Measurements from ENCODE around the gene ZNF236.

ZNF236 gene

DNA sequence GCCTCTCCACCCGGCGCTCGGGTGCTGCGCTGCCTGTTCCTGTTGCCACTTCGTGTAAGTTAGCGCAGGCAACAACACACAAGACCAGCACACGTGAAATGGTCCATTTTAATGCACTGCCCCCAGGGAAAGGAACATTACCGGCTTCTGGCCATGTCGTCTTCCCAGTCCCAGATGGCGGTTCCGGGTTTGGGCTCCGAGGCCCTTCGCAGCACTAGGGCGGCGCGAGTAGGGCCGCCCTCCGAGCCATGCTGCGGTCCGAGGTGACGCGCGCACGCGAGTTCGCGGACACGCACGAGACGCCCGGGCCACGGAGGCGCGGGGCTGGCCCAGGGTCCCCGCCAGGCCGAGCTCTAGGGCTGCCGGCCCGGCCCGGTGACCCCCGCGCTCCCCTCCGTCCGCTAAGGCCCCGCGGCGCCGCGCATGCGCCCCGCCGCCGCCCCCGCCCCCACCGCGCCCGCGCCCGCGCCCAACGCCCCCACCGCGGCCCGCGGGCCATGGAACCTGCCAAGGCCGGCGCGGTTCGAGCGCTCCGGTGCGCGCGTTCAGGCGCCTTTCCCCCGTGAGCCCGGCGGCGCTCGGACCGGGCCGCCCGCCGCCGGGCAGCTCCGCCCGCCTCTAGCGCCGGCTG lies 367 bp upstream of the ZNF236 start:
- DNase-seq: peak; percentile 74

DNA sequence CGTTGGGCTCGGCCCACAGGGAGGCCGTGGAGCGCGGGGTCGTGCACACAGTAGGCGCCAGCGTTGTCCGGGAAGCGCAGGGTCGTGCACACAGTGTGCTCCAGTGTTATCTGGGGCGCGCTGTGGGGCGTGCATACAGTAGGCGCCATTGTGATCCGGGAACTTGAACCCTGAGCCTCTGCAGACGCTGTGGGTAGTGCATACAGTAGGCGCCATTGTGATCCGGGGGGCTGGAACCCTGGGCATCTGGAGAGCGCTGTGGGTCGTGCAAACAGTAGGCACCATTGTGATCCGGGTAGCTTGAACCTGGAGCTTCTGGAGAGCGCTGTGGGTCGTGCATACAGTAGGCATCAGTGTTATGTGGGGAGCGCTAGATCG lies 793 bp downstream of the ZNF236 start:
- DNase-seq: no peak

DNA sequence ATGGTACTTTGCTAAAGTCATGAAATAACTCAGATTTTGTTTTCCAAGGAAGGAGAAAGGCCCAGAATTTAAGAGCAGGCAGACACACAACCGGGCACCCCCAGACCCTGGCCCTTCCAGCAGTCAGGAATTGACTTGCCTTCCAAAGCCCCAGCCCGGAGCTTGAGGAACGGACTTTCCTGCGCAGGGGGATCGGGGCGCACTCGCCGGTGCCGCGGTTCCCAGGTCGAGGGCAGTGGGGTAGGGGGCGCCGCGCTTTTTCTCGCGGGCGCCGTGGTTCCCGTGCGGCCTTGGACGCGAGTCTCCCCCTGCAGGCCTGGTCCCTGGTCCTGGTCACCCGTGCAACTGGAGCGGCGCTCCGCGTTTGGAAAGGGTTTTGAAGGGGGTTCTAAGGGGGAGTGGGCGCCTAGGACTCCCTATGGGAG lies 1.2 kb downstream of the ZNF236 start:
- peak; percentile 44 for DNase-seq

DNA sequence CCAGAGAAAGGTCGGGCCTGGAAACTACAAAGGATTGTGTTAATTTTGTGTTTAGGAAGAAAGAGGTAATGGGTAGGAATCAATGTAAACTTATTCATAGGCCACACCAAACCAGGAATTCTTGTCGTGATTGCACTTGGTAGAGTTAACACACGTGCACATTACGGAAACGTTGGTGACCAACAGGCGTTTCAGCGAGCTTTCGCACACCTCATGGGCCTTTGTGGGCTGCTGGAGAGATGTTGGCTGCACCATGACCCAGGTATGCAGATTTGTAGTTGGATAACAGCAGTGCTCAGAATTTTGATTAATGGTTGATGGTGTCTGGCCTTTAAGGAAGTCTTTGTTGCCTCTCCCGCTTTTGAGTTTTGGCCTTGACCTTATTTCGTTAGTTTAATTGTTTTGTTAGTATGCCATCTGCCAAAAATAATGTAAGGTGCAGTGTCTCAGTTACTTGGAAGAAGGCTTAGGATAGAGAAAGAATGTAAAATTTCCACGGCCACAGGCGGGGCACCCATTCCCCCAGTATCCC lies 1.9 kb downstream of the ZNF236 start:
- DNase-seq: no peak

DNA sequence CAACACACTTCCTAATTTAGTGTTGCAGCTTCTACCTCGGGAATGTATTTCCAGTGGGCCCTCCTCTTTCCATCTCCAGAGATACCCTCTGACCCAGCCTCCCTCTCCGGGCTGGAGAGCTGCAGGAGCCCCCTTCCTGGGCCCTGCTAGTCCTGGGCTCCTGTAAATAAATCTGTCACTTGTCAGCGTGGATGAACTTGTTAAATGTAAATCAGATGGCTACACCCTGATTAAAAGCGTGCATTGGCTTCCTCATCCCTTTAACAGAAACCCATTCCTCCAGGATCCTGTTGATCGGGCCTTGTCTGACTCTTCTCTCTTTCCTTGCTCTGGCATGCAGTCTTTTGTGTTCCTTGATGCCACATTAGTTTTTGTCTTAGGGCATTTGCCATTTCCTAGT lies 2.4 kb downstream of the ZNF236 start:
- no peak for DNase-seq

DNA sequence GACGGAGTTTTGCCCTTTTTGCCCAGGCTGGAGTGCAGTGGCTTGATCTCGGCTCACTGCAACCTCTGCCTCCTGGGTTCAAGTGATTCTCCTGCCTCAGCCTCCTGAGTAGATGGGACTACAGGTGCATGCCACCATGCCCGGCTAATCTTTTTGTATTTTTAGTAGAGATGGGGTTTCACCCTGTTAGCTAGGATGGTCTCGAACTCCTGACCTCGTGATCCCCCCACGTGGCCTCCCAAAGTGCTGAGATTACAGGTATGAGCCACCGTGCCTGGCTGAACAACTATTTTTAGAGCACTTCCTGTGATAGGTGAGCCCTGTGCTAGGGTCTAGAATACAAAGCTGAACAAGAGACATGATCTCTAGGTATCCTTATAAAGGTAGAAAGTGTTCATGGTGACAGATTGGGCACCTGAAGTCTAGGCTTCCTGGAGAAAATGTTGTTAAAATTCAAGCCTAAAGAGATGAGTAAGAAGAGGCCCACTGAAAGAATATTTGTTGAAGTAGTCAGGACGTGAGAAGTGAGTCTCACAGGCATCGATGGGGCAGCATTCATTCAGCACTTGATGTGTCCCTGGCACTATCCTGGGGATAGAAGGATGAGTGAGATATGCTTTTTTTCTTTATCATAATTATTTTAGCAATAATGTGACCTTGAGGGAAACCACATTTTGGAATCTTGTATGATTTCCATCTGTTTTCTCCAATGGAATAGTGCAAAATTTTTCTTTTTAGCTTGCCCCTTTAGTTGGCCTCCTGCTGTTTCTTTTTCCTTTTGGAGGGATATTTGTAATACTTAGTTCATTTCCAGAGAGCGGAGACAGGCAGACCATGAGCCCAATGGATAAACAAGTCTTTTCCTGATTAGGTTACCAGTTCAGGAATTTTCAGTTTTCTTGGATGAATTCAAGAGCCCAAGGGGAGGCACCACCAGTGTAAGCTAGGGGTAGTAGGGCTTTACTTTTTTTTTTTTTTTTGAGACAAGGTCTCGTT lies 5.1 kb downstream of the ZNF236 start:
- no peak for DNase-seq

DNA sequence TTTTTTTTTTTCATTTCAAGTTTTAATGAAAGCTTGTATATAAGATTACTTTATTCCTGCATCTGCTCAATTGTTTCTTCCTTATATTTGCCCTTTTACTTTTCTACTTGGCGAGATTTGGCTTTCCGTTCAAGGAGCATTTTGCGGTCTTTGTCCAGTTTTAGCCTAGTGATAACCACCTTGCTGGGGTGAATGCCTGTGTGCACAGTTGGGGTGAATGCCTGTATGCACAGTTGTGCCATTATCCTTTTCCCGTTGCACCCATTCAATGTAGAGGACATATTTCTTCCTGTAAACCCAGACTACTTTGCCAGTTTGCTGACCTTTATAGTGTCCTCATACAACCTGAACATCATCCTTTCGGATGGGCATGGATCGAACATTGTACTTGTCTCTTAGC lies 12.0 kb downstream of the ZNF236 start:
- DNase-seq: no peak

DNA sequence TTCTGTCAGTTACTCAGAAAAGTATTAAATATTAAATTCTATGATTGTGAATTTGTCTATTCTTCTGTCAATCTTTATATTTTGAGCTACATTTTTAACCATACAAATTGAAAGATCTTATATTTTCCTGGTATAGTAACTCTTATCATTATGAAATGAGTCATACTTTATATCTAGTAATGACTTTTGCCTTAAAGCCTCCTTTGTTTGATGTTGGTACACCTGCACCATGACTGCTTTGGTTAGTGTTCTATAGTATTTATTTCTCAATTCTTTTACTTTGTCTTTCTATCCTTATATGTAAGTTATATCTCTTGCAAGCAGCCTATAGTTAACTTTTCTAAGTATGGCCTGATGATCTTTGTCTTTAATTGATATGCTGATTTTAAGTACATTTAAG lies 13.0 kb downstream of the ZNF236 start:
- DNase-seq: no peak

DNA sequence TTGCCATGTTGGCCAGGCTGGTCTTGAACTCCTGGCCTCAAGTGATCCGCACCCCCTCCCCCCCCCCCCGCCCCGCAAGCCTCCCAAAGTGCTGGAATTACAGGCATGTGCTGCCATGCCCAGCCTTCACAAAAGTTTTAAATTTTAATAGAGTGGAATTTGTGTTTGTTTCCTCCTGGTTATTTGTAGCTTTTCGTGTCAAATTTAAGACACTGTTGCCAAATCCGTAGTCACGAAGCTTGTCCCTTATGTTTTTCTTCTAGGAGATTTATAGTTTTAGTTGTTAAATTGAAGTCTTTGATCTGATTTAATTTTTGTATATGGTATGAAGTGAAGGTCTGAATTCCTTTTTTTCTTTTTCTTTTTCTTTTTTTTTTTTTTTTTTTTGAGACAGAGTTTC lies 14.7 kb downstream of the ZNF236 start:
- no peak for DNase-seq

DNA sequence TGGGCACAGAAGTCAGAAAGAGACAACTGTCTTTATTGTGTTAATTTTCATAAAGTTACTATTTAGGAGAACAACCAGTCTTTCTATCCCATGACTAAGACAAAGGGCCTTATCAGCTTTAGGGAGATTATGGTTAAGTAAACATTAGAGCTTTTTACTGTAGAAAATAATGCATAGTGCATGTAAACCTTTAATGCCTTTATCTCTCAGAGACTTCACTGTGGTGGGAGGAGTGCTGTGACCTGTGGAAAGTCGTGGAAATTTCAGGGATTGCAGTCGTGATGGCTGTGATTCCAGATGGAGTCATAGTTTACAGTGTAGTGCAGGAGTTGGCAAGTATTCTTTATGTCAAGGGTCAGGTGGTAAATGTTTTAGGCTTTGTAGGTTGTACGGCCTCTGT lies 15.8 kb downstream of the ZNF236 start:
- DNase-seq: peak; percentile 40

DNA sequence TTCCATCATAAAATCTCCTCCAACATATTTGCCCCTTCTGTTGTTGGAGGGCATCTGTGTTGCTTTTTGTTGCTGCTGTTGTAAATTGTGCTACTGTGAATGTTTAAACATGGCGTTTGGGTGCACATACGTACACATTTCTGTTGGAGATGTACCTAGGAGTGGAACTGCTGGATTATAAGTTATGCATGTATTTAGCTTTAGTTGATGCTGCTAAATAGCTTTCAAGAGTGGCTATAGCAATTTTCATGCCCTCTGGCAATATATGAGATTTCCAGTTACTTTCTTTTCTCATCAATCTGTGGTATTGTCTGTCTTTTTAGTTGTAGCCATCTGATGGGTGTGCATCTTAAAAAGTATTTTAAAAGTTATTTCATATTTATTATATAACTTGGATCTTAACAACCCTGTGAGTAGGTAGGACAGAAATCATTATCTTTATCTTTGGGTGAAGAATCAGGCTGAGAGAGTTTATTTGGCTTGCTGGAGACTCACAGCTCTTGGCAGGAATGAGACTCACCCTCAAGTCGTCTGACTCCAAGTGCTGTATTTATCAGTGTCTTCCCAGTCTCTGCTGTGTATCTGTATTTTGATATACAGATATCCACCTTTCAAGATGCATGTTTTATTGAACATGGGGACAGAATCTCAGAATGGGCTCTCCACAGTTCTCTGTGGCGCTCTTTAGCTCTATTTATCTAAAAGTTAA lies 16.9 kb downstream of the ZNF236 start:
- DNase-seq: peak; percentile 47

DNA sequence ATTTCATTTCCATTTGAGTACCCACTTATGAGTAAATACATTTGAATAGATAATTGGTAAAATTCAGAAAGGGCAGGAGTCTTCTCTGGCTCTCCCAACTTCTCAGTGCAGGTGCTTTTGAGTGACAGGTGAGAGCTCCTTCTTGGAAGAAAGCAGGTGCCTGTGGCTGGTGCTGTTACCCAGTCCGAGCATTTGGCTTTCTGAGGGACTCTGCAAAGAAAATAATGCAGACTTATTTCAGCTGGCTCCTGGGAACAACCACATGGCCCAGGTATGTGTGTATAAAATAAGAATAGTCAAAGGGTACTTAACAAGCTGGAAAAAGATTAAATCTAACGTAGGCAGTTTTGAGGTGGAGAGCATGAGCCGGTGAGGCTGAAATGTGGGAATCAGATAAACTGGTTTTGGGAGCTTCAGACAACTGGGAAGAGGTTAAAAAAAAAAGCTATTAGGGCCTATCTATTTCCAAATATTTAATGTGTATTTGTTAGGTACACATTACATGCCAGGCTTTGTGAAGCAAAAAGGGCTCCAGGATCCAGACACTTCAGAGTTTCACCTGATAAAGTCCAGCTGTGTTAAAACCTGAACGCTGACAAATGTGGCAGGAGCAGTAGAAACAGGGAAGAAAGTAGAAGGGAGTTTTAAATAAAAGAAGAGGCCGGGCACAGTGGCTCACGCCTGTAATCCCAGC lies 20.6 kb downstream of the ZNF236 start:
- no peak for DNase-seq

DNA sequence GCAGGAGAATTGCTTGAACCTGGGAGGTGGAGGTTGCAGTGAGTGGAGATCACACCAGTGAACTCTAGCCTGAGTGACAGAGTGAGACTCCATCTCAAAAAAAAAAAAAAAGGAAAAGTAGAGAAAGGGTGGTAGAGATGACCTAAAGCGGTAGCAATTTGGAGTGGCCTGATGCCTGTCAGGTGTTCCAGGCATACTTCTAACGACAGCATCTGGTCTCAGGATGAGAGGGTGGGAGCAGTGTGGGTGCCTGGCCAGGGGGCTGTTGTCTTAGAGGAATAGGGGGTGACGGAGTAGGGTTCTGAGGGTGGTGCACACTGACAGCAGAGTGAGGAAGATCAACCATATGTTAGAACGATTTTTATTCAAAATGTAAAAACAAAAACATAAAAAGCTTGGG lies 21.8 kb downstream of the ZNF236 start:
- DNase-seq: no peak

DNA sequence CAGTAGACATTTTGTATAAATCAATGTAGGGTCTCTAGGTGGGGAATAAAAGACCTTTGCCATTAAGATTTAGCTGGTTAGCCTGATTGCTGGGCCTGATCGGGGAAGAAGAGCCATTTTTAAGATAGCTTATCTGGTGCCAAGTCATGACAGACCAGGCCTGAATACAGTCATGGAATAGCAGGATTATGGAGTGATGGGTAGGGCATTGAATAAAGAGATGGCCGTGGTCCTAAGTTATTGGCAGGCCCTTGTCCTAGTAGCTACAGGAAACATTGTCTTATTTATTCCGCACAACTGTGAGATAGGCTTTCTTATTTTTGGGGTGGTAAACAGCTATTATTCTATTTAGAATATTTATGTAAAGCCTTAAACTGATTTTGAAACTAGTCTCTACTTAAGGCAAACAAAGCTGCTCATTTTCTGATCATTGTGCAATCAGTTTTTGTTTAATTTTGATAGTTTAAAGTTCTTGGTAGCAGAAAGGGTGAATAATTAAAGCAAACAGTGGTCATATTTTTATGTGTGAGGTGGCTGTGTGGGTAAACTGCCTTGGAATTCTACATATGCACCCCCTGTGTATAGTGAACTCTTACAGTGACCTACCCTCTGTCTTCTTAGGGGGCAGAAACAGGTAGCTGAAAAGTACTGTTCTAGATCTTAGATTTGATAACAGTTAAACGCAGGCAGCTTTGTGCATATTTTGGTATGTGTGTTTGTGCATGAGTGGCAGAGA lies 22.6 kb downstream of the ZNF236 start:
- no peak for DNase-seq

DNA sequence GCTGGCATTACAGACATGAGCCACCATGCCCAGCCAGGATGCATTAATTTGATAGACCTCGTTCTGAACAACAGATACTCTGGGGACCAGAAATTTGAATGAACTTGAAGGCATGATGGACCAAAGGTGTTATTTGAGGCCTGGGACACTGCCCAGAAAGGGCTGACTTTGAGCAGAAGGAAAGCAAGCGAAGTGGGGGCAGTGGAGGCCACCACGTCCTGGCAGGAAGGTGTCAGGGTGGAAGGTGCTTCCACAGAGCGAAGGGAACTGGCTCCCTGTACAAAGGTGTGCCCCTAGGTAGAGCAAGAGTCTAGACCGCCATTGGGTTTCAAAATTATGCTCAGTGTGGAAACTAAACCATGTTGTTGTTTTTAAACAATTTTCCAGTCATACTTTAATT lies 23.9 kb downstream of the ZNF236 start:
- DNase-seq: no peak

DNA sequence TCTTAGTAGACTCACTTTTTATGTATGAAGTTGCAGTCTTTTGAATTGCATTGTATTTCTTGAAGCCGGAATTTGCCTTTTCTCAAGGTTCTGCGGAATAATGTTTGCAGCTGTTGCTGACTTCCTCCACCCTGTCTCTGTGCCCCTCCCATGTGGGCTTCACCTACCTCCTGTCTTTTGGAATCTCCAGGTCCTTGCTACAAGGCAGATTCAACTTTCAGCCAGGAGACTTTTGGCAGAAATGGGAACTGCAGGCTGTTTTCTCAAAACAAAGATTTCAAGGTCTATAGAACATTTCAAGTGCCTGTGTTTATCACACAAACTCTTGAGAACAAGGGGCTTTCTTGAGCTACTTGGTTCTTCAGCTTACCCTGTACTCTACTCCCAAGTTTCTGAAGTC lies 25.6 kb downstream of the ZNF236 start:
- no peak for DNase-seq

DNA sequence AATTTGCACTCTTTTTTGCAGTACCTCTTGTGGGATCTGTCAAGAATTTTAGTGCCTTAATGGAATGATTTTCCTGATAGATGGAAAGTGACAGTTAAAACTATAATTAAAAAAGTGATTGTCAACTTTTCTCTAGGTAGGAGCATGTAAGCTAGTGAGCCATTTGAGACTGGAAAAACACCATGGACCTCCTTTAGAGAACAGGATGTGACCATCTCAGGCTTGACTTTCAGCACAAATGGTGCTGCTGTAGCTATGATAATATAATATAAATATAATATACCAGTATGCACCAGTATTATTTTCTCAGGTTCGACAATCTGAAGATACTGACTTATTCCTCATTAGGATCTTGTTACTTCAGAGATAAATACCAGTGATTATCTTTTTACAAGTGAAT lies 27.8 kb downstream of the ZNF236 start:
- DNase-seq: no peak

DNA sequence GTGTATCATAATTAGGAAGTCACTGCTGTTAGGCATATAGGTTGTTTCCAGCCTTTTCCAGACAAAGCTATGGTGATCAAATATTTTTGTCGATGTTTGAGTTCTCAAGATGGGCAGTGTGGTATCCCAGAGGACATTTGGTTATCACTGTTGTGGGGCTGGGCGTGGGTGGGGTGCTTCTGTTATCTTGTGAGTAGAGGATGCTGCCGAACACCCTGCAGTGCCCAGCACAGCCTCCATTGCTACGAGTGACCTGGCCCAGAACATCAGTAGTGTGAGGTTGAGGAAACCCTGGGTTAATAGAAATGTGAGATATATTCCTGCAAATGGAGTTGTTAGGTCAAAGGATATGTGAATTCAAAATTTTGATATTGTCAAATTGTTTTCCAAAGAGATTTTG lies 33.2 kb downstream of the ZNF236 start:
- peak; percentile 82 for DNase-seq

DNA sequence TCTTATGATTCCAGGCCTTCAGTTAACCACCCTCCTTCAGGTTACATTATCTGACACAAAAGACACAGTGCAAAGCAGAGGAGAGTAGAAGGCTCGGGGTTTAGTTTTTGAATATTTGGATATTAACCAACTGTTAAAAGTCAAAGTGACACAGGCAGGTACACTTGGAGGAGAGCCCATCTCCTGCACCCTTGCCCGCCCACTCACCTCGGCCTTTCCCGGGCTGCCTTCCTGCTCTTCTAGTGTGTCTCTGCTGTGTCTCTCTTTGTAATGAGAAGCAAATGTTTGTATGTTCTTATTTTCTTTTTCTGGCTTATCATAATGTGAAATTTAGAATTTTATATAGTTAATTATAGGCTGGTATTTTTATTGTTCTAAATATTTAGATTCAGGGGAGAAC lies 35.1 kb downstream of the ZNF236 start:
- DNase-seq: no peak

DNA sequence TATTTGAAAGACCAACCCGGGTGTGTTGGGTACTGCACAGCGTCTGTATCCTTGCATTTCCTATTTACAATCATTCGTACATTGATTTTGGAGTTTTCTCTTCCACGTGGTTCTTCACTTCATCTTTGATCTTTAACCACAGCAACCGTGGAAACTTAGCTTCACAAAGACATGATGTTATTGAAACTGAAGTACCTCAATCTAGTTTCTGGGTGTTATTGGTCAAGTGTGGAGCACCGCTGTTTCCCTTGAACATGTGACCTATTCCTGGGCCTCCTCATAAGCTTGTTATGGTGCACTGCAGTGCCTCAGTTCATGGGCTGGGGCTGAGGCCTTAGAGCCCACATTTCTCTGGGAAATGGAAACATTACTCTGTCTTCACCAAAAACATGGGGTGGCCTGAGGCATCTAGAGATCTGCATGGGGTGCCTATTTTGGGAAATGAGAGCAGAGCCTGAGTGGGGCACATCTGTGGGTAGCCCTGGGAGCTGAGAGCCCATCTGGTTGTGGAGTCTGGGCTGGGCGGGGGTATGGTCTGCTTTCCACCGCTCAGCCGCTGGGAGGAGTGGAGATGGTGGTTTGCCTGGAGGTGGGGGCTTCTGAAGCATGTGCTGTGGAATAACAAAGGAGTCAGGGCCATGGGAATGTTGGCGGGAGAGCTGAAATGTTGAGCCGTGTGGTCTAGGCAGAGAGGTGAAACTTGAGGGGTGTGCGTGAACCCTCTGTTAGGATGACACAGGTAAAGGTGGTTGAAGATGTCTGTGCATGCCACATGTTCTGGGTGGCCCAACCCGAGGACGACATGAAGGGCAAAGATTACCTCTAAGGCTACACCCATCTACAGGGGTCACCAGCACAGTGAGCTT lies 37.4 kb downstream of the ZNF236 start:
- DNase-seq: no peak

DNA sequence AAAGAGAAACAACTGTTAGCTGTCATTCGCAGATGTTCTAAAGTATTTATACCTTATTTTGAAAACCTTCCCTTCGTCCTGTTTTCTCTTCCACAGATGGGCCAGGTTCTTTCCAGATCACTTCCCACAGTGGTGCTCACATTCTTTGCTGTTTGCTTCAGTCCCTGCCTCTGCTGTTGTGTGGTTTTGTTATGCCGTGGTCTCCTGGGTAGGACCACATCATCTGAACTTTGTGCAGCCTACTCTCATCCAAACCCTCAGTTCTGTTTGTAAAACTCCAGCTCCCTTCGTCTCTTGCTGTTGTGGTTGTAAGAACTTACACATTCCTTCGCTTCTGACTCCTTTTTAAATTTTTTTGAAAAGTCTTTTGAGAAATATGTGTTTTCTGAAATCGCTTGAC lies 38.1 kb downstream of the ZNF236 start:
- no peak for DNase-seq

All from hematopoietic multipotent progenitor cell treated with erythropoietin and hydrocortisone succinate and interleukin-3 and kit ligand, for 6 days (in vitro differentiated cells).